ENCODE results near the gene PRKN.

GRCh38 chr6:161437851-161438250 lies 1289.7 kb downstream of the PRKN start:
- no peak for TF ChIP-seq CTCF (IDR thresholded peaks at IDR 0.05)
- TF ChIP-seq REST (IDR thresholded peaks at IDR 0.05; ENCODE audit: insufficient read depth in 1 of 2, low read depth in 2 of 2, low read length in 1 of 2) = no peak
- no peak for TF ChIP-seq POLR2AphosphoS5 (IDR thresholded peaks at IDR 0.05; ENCODE audit: low read depth, low read length)
- no peak for TF ChIP-seq SIN3A (IDR thresholded peaks at IDR 0.05; ENCODE audit: borderline replicate concordance, insufficient read depth, low read depth, low read length)
